K562 treated with DMSO at 1 percent for 4 hours (cell line): ENCODE results near the gene BZW1. TPM values are rescaled to one million over a fixed set of nuclear protein-coding genes. Genes with fewer than 3 reads are reported as not detected.

Experiments
- total RNA-seq: library from RNA; unstranded; fragments of 300-600 nt; gene quantifications from 2 replicates; pipeline ENCODE4 v1.2.3, GENCODE V29; 2022; ENCODE audit not compliant: insufficient read depth

BZW1 gene
- 52.5 and 64.2 TPM in 2 replicates for total RNA-seq

DNA sequence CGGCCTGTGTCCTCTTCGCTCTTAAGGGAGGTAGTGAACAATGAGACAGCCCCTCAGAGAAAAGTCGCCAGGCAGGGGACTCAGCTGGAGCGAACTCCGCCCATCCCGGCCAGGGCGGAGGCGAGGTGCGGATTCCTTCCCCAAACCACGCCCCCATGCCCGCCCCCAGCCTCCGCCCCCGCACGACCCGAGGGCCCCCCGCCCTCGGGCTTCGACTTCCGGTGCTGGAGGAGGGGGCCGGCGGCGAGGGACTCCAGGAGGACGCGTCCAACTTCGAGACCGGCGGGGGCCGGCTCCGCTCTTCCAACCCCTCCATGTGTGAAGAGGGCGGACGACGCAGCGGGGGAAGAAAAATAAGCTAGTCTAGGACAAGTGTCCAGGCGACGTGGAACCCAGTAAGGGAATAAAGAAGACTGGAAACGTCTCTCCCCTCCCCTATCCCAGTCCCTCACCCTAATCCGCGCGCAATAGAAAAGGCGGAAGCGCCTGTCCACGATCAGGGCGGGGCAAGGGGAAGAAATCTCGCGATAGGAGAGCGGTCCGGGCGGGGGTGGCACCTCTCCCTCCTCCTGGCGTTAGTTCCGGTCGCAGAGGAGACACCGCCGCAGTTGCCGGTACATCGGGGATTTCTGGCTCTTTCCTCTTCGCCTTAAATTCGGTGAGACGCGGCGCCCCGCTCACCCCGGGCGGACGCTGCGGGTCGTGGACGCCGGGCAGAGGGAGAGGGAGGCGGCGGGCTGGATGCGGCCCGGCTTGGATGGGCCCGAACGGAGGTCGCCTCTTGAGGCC is at the start of gene BZW1:
BZW1 (plus strand) TSS at position 578 of the 789 bp plus-strand sequence. CDS start 1,308 bp downstream, outside the sequence.

GRCh38 chr2:200864176-200865034 is 52.7 kb downstream of the BZW1 start, which contains the start of gene CLK1:
TSS of gene CLK1 (minus strand) at chr2:200864658. CDS start at chr2:200861862, 2,796 bp downstream.

Other genes with a start within 250 kb of the BZW1 start
- gene AOX1, start 225.9 kb upstream of the BZW1 start, total RNA-seq = not detected in 2 replicates
- 30.7 and 45.1 TPM in 2 replicates for gene CLK1, start 52.7 kb downstream of the BZW1 start, total RNA-seq
- 9.7 and 66.6 TPM in 2 replicates for gene PPIL3, start 77.2 kb downstream of the BZW1 start, total RNA-seq
- 13.7 and 15.3 TPM in 2 replicates for gene NIF3L1, start 77.5 kb downstream of the BZW1 start, total RNA-seq
- gene ORC2, start 151.8 kb downstream of the BZW1 start, total RNA-seq = 4.3 and 5.2 TPM in 2 replicates